Measurements from ENCODE around the gene C2orf68. TPM values are rescaled to one million over a fixed set of nuclear protein-coding genes. Genes with fewer than 3 reads are reported as not detected.
A peak's percentile ranks its signal among the peaks of the same experiment; 100 is the strongest.
"Not testable (repeated sequence)": the region's sequence is repeated elsewhere in the genome, so short reads cannot be mapped to it uniquely, and the experiment has no call there.

The C2orf68 gene
- total RNA-seq, 1 donor from 2014 or later: 50.4 TPM

DNA sequence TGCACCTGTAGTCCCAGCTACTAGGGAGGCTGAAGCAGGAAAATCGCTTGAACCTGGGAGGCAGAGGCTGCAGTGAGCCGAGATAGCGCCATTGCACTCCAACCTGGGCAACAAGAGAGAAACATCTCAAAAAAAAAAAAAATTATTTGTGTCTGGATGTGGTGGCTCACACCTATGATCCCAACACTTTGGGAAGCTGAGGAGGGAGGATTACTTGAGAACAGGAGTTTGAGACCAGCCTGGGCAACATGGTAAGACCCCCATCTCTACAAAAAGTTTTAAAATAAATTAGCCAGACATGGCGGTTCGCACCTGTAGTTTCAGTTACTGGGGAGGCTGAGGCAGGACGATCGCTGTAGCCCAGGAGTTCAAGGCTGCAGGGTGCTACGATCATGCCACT is 36.1 kb downstream of the C2orf68 start:
- DNase-seq (ENCODE audit: low read depth, low spot score): no peak
- Mint-ChIP-seq H3K27me3 (ENCODE audit: low read depth) (peaks cover 36% of the 10 kb centered on the region), H3K4me3 (no peak overlapping the region), H3K36me3 (ENCODE audit: low read depth) (no peaks in the 10 kb centered on the region), H3K9me3 (no peaks in the 10 kb centered on the region), H3K4me1 (peaks cover 26% of the 10 kb centered on the region), H3K27ac (ENCODE audit: unreplicated experiment) (no peak overlapping the region)
- TF ChIP-seq, protein P1, sequence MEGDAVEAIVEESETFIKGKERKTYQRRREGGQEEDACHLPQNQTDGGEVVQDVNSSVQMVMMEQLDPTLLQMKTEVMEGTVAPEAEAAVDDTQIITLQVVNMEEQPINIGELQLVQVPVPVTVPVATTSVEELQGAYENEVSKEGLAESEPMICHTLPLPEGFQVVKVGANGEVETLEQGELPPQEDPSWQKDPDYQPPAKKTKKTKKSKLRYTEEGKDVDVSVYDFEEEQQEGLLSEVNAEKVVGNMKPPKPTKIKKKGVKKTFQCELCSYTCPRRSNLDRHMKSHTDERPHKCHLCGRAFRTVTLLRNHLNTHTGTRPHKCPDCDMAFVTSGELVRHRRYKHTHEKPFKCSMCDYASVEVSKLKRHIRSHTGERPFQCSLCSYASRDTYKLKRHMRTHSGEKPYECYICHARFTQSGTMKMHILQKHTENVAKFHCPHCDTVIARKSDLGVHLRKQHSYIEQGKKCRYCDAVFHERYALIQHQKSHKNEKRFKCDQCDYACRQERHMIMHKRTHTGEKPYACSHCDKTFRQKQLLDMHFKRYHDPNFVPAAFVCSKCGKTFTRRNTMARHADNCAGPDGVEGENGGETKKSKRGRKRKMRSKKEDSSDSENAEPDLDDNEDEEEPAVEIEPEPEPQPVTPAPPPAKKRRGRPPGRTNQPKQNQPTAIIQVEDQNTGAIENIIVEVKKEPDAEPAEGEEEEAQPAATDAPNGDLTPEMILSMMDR (conservative IDR thresholded peaks at IDR 0.05): no peak

DNA sequence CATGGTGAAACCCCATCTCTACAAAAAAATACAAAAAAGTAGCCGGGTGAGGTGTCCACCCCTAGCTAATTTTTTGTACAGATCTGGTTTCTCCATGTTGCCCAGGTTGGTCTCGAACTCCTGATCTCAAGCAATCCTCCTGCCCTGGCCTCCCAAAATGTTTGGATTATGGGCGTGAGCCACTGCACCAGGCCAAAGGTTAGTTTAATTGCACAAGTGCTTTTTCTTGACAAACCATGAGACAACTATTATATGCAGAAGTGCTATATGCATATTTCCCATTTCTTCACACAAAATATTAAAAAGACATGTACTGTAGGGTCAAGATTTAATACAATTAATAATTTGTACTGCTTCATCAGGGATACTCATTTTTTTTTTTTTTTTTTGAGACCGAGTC is 45.6 kb downstream of the C2orf68 start:
- H3K9me3 Mint-ChIP-seq: no peaks in the 10 kb centered on the region
- TF ChIP-seq, protein P1 (conservative IDR thresholded peaks at IDR 0.05): no peak
- no peak overlapping the region for H3K4me3 Mint-ChIP-seq
- H3K4me1 Mint-ChIP-seq: peaks cover 6% of the 10 kb centered on the region
- DNase-seq (ENCODE audit: low read depth, low spot score): no peak
- no peaks in the 10 kb centered on the region for H3K36me3 Mint-ChIP-seq (ENCODE audit: low read depth)
- H3K27ac Mint-ChIP-seq (ENCODE audit: unreplicated experiment): no peak overlapping the region
- peaks cover 14% of the 10 kb centered on the region for H3K27me3 Mint-ChIP-seq (ENCODE audit: low read depth)

DNA sequence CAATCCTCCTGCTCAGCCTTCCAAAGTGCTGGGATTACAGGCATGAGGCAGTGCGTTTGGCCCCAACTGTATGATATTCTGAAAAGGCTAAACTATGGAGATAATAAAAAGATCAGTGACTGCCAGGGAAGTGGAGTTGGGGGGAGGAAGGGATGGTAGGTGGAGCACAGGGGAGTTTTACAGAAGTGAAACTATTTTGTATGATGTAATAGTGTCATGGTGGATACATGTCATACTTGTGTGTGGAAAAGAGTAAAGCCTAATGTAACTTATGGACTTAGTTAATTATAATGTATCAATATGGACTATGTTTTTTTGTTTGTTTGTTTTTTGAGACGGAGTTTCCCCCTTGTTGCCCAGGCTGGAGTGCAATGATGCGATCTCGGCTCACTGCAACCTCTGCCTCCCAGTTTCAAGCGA is 47.7 kb downstream of the C2orf68 start:
- no peak for DNase-seq (ENCODE audit: low read depth, low spot score)
- Mint-ChIP-seq H3K4me1 (peaks cover 20% of the 10 kb centered on the region), H3K27me3 (ENCODE audit: low read depth) (no peaks in the 10 kb centered on the region), H3K27ac (ENCODE audit: unreplicated experiment) (no peak overlapping the region), H3K9me3 (no peaks in the 10 kb centered on the region), H3K36me3 (ENCODE audit: low read depth) (no peaks in the 10 kb centered on the region), H3K4me3 (peak overlapping the region; percentile 70)
- TF ChIP-seq, protein P1 (conservative IDR thresholded peaks at IDR 0.05): no peak

DNA sequence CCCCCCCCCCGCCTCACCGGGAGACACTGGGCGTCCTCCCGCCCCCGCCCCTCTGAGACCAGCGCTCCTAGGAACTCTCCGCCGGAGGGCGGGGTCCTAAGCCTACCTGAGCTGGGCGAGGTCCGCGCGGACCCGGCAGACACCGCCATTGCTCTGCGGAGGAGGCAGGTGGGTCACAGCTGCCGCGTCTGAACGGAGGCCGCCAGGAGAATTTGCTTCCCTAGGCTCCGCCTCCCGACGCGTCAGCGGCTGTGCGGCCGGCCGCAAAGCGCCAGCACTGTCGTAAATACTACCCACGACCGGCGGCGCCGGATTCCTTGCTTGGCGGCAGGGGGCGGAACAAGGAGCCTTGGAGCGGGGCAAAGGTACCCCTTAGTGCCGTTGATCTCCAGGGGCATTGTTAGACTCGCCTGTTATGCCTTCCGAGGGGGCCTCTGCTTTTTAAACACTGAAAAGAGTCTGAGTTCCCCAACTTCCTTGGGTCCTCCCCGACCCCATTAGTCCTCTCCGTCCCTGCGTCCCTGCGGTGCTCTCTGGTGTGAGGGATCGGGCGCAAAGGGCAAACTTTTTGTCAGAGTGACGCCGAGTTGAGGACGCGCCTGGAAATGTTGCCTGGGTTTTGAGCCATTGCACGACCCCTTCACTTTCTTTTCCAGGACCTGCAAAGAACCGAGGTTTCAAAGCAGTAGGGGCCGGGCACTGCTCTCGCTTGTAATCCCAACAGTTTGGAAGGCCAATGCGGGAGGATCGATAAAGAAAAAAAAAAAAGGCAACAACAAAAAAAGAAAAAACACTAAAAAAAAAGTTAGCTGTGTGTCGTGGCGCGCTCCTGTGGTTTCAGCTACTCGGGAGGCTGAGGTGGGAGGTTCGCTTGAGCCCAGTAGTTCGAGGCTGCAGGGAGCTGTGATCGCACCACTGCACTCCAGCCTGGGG is 50.3 kb downstream of the C2orf68 start, which contains the start of gene GGCX:
Gene GGCX, minus strand, starts transcription at position 214 of the 933 bp plus-strand sequence. Its CDS starts 65 bp downstream, at position 149.
- peak; percentile 88 for DNase-seq (ENCODE audit: low read depth, low spot score)
- Mint-ChIP-seq H3K9me3 (no peaks in the 10 kb centered on the region), H3K4me3 (peak within 1 kb of the TSS; percentile 98), H3K4me1 (peaks cover 20% of the 10 kb centered on the region), H3K36me3 (ENCODE audit: low read depth) (no peaks in the 10 kb centered on the region), H3K27me3 (ENCODE audit: low read depth) (no peaks in the 10 kb centered on the region), H3K27ac (ENCODE audit: unreplicated experiment) (peak within 1 kb of the TSS; percentile 100)
- TF ChIP-seq, protein P1 (conservative IDR thresholded peaks at IDR 0.05): no peak

DNA sequence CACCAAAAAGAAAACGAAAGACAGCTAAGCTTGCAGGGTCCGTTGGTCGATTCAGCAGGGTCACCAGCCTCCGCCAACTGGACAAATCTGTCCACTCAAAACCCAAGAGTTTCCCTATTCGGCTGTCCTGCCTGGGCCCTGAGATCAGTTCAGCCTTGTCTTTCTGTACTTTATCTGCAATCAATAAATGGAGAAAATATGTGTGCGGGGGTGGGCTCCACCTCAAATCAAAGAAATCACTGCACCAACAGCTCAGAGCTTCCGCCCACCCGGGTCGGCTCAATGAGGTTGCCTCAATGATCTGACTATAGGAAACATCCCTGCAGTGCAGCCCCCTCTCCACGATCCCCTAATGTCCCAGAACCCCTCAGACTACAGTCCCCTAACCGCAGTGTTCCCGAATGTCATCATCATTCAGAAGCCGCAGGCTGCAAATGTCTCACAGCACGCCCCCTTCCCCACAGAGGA is 51.0 kb downstream of the C2orf68 start:
- Mint-ChIP-seq H3K27me3 (ENCODE audit: low read depth) (no peaks in the 10 kb centered on the region), H3K4me3 (peak overlapping the region; percentile 98), H3K9me3 (no peaks in the 10 kb centered on the region), H3K27ac (ENCODE audit: unreplicated experiment) (peak overlapping the region; percentile 88), H3K4me1 (peaks cover 20% of the 10 kb centered on the region), H3K36me3 (ENCODE audit: low read depth) (no peaks in the 10 kb centered on the region)
- DNase-seq (ENCODE audit: low read depth, low spot score): no peak
- TF ChIP-seq, protein P1 (conservative IDR thresholded peaks at IDR 0.05): no peak

DNA sequence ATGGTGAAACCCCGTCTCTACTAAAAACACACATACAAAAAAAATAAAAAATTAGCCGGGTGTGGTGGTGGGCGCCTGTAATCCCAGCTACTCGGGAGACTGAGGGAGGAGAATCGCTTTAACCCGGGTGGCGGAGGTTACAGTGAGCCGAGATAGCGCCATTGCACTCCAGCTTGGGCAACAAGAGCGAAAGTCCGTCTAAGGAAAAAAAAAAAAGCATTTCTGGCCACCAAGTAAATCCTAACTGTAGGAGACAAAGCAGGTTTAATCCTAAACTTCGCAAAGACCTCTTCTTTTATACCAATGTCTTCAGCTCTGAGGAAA is 51.5 kb downstream of the C2orf68 start:
- H3K4me1 Mint-ChIP-seq: peaks cover 20% of the 10 kb centered on the region
- H3K27me3 Mint-ChIP-seq (ENCODE audit: low read depth); H3K36me3 Mint-ChIP-seq (ENCODE audit: low read depth); H3K9me3 Mint-ChIP-seq; DNase-seq (ENCODE audit: low read depth, low spot score): not testable (repeated sequence)
- H3K27ac Mint-ChIP-seq (ENCODE audit: unreplicated experiment): peak overlapping the region; percentile 88
- peak overlapping the region; percentile 98 for H3K4me3 Mint-ChIP-seq
